GM19438 (cell line): ENCODE measurements around the gene TMEM271.

Experiments used
- ATAC-seq: cut with Tn5 transposase; IDR thresholded peaks from one replicate; pipeline ENCODE4 v1.9.1; 2021; ENCODE audit warnings: low read depth; ENCODE audit not compliant: unreplicated experiment

Gene TMEM271

GRCh38 chr4:576245-576821, at the start of gene TMEM271:
Gene TMEM271 (minus strand): TSS chr4:576295. CDS start chr4:576062, 233 bp downstream.
- ATAC-seq: no peak

- ATAC-seq: no peak
Measured at GRCh38 chr4:625631-626161, 49.6 kb upstream of the TMEM271 start.

GRCh38 chr4:624705-625590, 48.9 kb upstream of the TMEM271 start, which contains the start of gene PDE6B:
Gene PDE6B (plus strand): TSS chr4:625573. CDS start chr4:625627, 54 bp downstream.
- ATAC-seq: no peak

GRCh38 chr4:623914-624566, 47.9 kb upstream of the TMEM271 start:
- ATAC-seq: no peak

- ATAC-seq: no peak
Measured at GRCh38 chr4:622996-623913, 47.2 kb upstream of the TMEM271 start.

- ATAC-seq: no peak
Measured at GRCh38 chr4:622071-622995, 46.2 kb upstream of the TMEM271 start.

GRCh38 chr4:621296-622070, 45.4 kb upstream of the TMEM271 start:
- ATAC-seq: no peak

GRCh38 chr4:620851-621261, 44.8 kb upstream of the TMEM271 start:
- no peak for ATAC-seq

- no peak for ATAC-seq
Measured at GRCh38 chr4:620201-620600, 44.1 kb upstream of the TMEM271 start.

- ATAC-seq: no peak
Measured at GRCh38 chr4:617644-618641, 41.8 kb upstream of the TMEM271 start.

- no peak for ATAC-seq
Measured at GRCh38 chr4:616911-617643, 41.0 kb upstream of the TMEM271 start.

- no peak for ATAC-seq
Measured at GRCh38 chr4:616091-616490, 40.0 kb upstream of the TMEM271 start.

GRCh38 chr4:613126-613525, 37.0 kb upstream of the TMEM271 start:
- no peak for ATAC-seq

- no peak for ATAC-seq
Measured at GRCh38 chr4:612749-613125, 36.6 kb upstream of the TMEM271 start.

GRCh38 chr4:612052-612748, 36.1 kb upstream of the TMEM271 start:
- ATAC-seq: no peak
